HFF-Myc (cell line): ENCODE results near the gene HAO2.
"Not testable (repeated sequence)": the region's sequence is repeated elsewhere in the genome, so short reads cannot be mapped to it uniquely, and the experiment has no call there.

Experiments used
- DNase-seq: peaks from one replicate; pipeline ENCODE4 v3.0.0-alpha.2; 2011; ENCODE audit warnings: low read depth; ENCODE audit errors: extremely low read depth
- H3K4me3 ChIP-seq: replicated peaks from 2 replicates; pipeline ENCODE4 v1.5.1; 2011; ENCODE audit warnings: low read depth, mild to moderate bottlenecking, control low read depth, low read length
- TF ChIP-seq, protein P1 (sequence below): IDR thresholded peaks from 2 replicates; pipeline ENCODE4 v1.5.1; 2012; ENCODE audit warnings: mild to moderate bottlenecking, low read depth, low read length, control low read depth; ENCODE audit errors: missing control alignments

The HAO2 gene

DNA sequence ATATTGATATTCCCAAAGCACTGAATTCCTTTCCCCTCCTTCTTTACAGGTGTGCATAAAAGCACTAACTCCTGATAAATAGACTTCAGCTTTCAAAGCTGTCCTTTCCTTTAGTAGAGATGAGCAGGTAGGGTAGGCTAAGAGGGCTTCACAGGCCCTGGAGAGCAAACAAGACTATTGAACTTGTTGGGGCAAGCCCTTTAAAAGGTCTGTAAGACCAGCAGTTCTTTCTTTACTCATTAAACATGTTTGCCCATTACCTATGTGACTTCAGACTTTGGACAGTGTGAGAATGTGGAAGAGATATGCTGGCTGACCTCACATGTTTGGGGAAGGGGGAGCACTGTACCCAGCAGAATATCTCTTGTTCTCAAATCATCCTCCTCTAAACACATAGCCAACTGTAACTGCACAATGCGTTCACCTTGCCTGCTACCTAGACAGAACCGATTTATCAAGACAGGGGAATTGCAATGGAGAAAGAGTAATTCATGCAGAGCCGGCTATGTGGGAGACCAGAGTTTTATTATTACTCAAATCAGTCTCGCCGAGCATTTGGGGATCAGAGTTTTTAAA, 27.1 kb upstream of the HAO2 start:
- no peak for DNase-seq
- H3K4me3 ChIP-seq = no peak overlapping the region
- TF ChIP-seq, protein P1, sequence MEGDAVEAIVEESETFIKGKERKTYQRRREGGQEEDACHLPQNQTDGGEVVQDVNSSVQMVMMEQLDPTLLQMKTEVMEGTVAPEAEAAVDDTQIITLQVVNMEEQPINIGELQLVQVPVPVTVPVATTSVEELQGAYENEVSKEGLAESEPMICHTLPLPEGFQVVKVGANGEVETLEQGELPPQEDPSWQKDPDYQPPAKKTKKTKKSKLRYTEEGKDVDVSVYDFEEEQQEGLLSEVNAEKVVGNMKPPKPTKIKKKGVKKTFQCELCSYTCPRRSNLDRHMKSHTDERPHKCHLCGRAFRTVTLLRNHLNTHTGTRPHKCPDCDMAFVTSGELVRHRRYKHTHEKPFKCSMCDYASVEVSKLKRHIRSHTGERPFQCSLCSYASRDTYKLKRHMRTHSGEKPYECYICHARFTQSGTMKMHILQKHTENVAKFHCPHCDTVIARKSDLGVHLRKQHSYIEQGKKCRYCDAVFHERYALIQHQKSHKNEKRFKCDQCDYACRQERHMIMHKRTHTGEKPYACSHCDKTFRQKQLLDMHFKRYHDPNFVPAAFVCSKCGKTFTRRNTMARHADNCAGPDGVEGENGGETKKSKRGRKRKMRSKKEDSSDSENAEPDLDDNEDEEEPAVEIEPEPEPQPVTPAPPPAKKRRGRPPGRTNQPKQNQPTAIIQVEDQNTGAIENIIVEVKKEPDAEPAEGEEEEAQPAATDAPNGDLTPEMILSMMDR = no peak

DNA sequence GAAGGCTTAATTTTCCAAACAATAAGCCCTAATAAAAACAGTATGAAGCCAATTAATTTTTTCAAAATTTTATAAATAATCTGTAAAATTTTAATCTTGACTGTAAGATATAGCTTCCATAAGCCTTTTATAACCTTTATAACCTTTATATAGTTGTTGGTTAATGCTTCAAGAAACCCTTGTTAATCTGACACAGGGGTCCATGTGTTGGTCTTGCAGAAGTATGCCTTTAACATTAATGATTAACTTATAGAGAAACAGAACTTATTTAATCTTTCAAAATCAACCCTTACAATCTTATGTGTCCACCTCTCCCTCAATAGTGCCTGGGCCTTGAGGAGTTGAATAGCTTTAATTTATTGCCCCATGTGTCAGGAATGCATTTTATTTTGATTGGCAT, 23.2 kb upstream of the HAO2 start:
- TF ChIP-seq, protein P1 = no peak
- H3K4me3 ChIP-seq = no peak overlapping the region
- no peak for DNase-seq

- H3K4me3 ChIP-seq = no peak overlapping the region
- DNase-seq = no peak
- TF ChIP-seq, protein P1 = no peak
These were observed 20.7 kb upstream of the HAO2 start for GRCh38 chr1:119347858-119348257.

- TF ChIP-seq, protein P1 = no peak
- no peak for DNase-seq
- no peak overlapping the region for H3K4me3 ChIP-seq
These were observed 19.6 kb upstream of the HAO2 start for GRCh38 chr1:119348941-119349340.

DNA sequence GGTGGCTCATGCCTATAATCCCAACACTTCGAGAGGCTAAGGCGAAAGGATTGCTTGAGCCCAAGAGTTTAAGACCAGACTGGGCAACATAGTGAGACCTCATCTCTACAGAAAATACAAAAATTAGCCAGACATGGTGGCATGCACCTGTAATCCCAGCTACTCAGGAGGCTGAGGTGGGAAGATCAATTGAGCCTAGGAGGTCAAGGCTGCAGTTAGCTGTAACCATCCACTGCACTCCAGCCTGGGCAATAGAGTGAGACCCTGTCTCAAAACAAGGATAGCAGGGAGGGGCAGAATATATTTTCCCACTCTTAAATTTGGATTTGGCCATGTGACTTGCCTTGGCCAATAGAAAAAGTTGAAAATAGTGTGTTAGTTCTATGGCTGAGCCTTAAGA, 17.7 kb upstream of the HAO2 start:
- DNase-seq, H3K4me3 ChIP-seq: not testable (repeated sequence)

DNA sequence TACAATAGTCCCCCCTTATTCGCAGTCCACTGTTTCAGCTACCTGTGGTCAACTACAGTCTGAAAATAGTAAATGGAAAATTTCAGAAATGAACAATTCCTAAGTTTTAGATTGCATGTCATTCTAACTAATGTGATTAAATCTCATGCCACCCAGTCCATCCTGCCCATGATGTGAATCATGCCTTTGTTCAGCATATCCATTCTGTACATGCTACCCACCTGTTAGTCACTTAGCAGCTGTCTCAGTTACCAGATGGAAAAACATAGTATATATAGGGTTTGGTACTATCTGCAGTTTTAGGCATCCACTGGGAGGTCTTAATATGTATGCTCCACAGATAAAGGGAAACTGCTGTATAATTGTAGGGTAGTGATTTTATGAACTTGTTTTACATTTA, 16.6 kb upstream of the HAO2 start:
- TF ChIP-seq, protein P1 = no peak
- no peak overlapping the region for H3K4me3 ChIP-seq
- no peak for DNase-seq

- TF ChIP-seq, protein P1 = no peak
- no peak overlapping the region for H3K4me3 ChIP-seq
- DNase-seq = no peak
These were observed 14.7 kb upstream of the HAO2 start for GRCh38 chr1:119353836-119354235.
